Vagina (tissue), 2 donors: ENCODE results near the gene EZH2. TPM values are rescaled to one million over a fixed set of nuclear protein-coding genes. Genes with fewer than 3 reads are reported as not detected.

Experiments used
- DNase-seq, 2 donors: peaks; one replicate each; pipeline ENCODE4 v3.0.0-alpha.2; 2017; ENCODE audit errors: extremely low spot score in 2 of 2
- H3K27ac ChIP-seq: fragments of 200-600 bp; sonication (generic); one replicate; pipeline ENCODE4 v1.5.1; 2019
- H3K27me3 ChIP-seq: fragments of 200-600 bp; sonication (generic); one replicate; pipeline ENCODE4 v1.5.1; 2019
- H3K36me3 ChIP-seq, 2 donors: fragments of 200-600 bp; sonication (generic); one replicate each; pipeline ENCODE4 v1.5.1; 2017 to 2019
- H3K4me1 ChIP-seq: fragments of 200-600 bp; sonication (generic); one replicate; pipeline ENCODE4 v1.5.1; 2019
- H3K4me3 ChIP-seq, 2 donors: fragments of 200-600 bp; sonication (generic); 1 replicate in 1 of 2; 2 replicates in 1 of 2; pipeline ENCODE4 v1.5.1; 2016 to 2019
- H3K9me3 ChIP-seq: fragments of 200-600 bp; sonication (generic); one replicate; pipeline ENCODE4 v1.5.1; 2019
- CTCF ChIP-seq, 3 experiments: fragments of 450-650 bp in 2 of 3; fragments of 200-600 bp in 1 of 3; sonication (generic) in 1 of 3; IDR thresholded peaks; one replicate each; pipeline ENCODE4 v1.5.1; 2017 to 2019; ENCODE audit warnings: antibody characterized with exemption in 3 of 3, mild to moderate bottlenecking in 2 of 3, moderate library complexity in 2 of 3
- POLR2A ChIP-seq, 2 donors: fragments of 450-650 bp; IDR thresholded peaks; one replicate each; pipeline ENCODE4 v1.6.1; 2017; ENCODE audit warnings: antibody characterized with exemption in 2 of 2, mild to moderate bottlenecking in 2 of 2, moderate library complexity in 2 of 2
- POLR2AphosphoS5 ChIP-seq, 2 donors: sonication (generic); formaldehyde crosslinking; IDR thresholded peaks; one replicate each; pipeline ENCODE4 v1.9.0; 2017; ENCODE audit warnings: antibody characterized with exemption in 2 of 2, mild to moderate bottlenecking in 2 of 2, low read depth in 1 of 2; ENCODE audit not compliant: insufficient read depth in 1 of 2
- intact Hi-C: fragments of 100-400 bp; cut with DNase I; formaldehyde crosslinking; loops from one replicate; pipeline ENCODE4 v1.15.1; 2023
- total RNA-seq: library from RNA; depleted of rRNA; stranded (reverse); fragments of >200 nt; gene quantifications from one replicate; pipeline ENCODE4 v1.2.3, GENCODE V29; 2016

EZH2 gene
- total RNA-seq, 1 donor from 2014 or later: 7.9 TPM

- H3K9me3 ChIP-seq: no peaks in the 10 kb centered on the region
- no peaks in the 10 kb centered on the region for H3K4me1 ChIP-seq
- intact Hi-C loops: no loop called here
- no peaks in the 10 kb centered on the region for H3K27me3 ChIP-seq
- no peak overlapping the region for H3K27ac ChIP-seq
- TF ChIP-seq POLR2AphosphoS5 (IDR thresholded peaks at IDR 0.05; ENCODE audit: insufficient read depth in 1 of 2, low read depth in 1 of 2): no peak
- no peak for TF ChIP-seq POLR2A (IDR thresholded peaks at IDR 0.05)
- TF ChIP-seq CTCF (IDR thresholded peaks at IDR 0.05): no peak
- peaks cover 0 to 85% of the 10 kb centered on the region in 2 donors for H3K36me3 ChIP-seq
- no peak overlapping the region for H3K4me3 ChIP-seq
- no peak for DNase-seq
These were observed 96.4 kb downstream of the EZH2 start for GRCh38 chr7:148787571-148788295.

GRCh38 chr7:148783801-148784527 lies 100.1 kb downstream of the EZH2 start:
- no peak for DNase-seq
- H3K36me3 ChIP-seq: peaks cover 0 to 77% of the 10 kb centered on the region in 2 donors
- H3K27ac ChIP-seq: no peak overlapping the region
- no peaks in the 10 kb centered on the region for H3K27me3 ChIP-seq
- H3K9me3 ChIP-seq: no peaks in the 10 kb centered on the region
- no peaks in the 10 kb centered on the region for H3K4me1 ChIP-seq
- intact Hi-C loops: no loop called here
- no peak overlapping the region for H3K4me3 ChIP-seq
- TF ChIP-seq POLR2A (IDR thresholded peaks at IDR 0.05) (no peak), CTCF (IDR thresholded peaks at IDR 0.05) (no peak), POLR2AphosphoS5 (IDR thresholded peaks at IDR 0.05; ENCODE audit: insufficient read depth in 1 of 2, low read depth in 1 of 2) (peak in 1 of 2 donors; percentile 69)

- no peaks in the 10 kb centered on the region for H3K9me3 ChIP-seq
- intact Hi-C loops: no loop called here
- no peak overlapping the region for H3K27ac ChIP-seq
- DNase-seq: no peak
- TF ChIP-seq POLR2A (IDR thresholded peaks at IDR 0.05) (no peak), POLR2AphosphoS5 (IDR thresholded peaks at IDR 0.05; ENCODE audit: insufficient read depth in 1 of 2, low read depth in 1 of 2) (no peak), CTCF (IDR thresholded peaks at IDR 0.05) (no peak)
- peaks cover 0 to 67% of the 10 kb centered on the region in 2 donors for H3K36me3 ChIP-seq
- no peak overlapping the region for H3K4me3 ChIP-seq
- no peaks in the 10 kb centered on the region for H3K27me3 ChIP-seq
- H3K4me1 ChIP-seq: no peaks in the 10 kb centered on the region
These were observed 101.2 kb downstream of the EZH2 start for GRCh38 chr7:148782757-148783456.

- Histone ChIP-seq H3K36me3 (peaks cover 0 to 35% of the 10 kb centered on the region in 2 donors), H3K4me1 (no peaks in the 10 kb centered on the region), H3K4me3 (no peak overlapping the region), H3K27ac (no peak overlapping the region), H3K9me3 (no peaks in the 10 kb centered on the region), H3K27me3 (no peaks in the 10 kb centered on the region)
- intact Hi-C loops: no loop called here
- no peak for DNase-seq
- TF ChIP-seq POLR2AphosphoS5 (IDR thresholded peaks at IDR 0.05; ENCODE audit: insufficient read depth in 1 of 2, low read depth in 1 of 2) (no peak), CTCF (IDR thresholded peaks at IDR 0.05) (no peak), POLR2A (IDR thresholded peaks at IDR 0.05) (no peak)
These were observed 109.6 kb downstream of the EZH2 start for GRCh38 chr7:148774471-148774870.
